ENCODE results near the gene EXOSC9.

DNA sequence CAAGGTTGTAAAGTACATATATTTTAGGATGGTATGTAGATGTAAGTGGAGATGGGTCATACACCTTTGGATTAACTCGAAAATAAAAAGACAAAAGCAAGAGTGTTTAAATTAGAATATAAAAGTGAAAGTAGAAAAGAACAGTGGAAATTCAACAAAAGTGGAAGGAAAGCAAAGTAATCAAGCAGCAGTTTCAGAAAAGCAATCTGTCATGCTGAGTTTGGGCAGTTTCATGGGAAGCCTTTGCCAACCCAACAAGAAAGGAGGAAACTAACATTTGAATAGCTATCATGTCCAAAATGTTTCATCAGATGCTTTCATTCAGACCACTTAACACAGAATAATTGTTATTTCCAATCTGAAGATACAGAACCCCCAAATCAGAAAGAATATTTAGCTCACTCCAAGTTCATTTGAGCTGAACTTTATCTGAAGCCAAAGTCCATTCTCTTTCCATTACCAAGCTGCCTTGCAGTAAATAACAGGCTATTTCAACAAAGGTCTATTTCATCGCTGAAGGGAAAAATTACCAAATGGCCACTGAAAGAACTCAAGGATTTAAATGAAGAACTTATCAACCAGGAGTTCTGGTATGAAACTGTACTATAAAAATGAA lies 1.8 kb upstream of the EXOSC9 start:
- TF ChIP-seq, protein P1, sequence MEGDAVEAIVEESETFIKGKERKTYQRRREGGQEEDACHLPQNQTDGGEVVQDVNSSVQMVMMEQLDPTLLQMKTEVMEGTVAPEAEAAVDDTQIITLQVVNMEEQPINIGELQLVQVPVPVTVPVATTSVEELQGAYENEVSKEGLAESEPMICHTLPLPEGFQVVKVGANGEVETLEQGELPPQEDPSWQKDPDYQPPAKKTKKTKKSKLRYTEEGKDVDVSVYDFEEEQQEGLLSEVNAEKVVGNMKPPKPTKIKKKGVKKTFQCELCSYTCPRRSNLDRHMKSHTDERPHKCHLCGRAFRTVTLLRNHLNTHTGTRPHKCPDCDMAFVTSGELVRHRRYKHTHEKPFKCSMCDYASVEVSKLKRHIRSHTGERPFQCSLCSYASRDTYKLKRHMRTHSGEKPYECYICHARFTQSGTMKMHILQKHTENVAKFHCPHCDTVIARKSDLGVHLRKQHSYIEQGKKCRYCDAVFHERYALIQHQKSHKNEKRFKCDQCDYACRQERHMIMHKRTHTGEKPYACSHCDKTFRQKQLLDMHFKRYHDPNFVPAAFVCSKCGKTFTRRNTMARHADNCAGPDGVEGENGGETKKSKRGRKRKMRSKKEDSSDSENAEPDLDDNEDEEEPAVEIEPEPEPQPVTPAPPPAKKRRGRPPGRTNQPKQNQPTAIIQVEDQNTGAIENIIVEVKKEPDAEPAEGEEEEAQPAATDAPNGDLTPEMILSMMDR (conservative IDR thresholded peaks at IDR 0.05; ENCODE audit: low read depth, low read length), result no peak
- TF ChIP-seq EZH2 (IDR thresholded peaks at IDR 0.05; ENCODE audit: borderline replicate concordance, low read depth, low read length, poor library complexity, severe bottlenecking), result no peak
